NOMO-1 treated with dmso at 0.1 percent for 144 hours (cell line): ENCODE measurements around the gene NOL6.
A peak's percentile ranks its signal among the peaks of the same experiment; 100 is the strongest.

Experiments
- DNase-seq: peaks from one replicate; lab custom pipeline; 2025; ENCODE audit not compliant: unreplicated experiment; lab: John Stamatoyannopoulos, UW

Gene NOL6

GRCh38 chr9:33453286-33453860, 20.4 kb downstream of the NOL6 start:
- no peak for DNase-seq

- peak; percentile 78 for DNase-seq
Measured at GRCh38 chr9:33452828-33453271, 20.9 kb downstream of the NOL6 start.

- DNase-seq, result no peak
Measured at GRCh38 chr9:33450621-33451146, 23.0 kb downstream of the NOL6 start.

GRCh38 chr9:33449715-33450114, 24.0 kb downstream of the NOL6 start:
- DNase-seq, result no peak

- no peak for DNase-seq
Measured at GRCh38 chr9:33447799-33448553, 25.7 kb downstream of the NOL6 start.

- peak; percentile 36 for DNase-seq
Measured at GRCh38 chr9:33446946-33447798, 26.6 kb downstream of the NOL6 start, which contains the start of gene AQP3. TSS of gene AQP3 (minus strand) at chr9:33447593. CDS start at chr9:33447530, 63 bp downstream.

GRCh38 chr9:33446240-33446945, 27.3 kb downstream of the NOL6 start:
- DNase-seq, result no peak

- DNase-seq, result no peak
Measured at GRCh38 chr9:33445389-33446239, 28.1 kb downstream of the NOL6 start.

GRCh38 chr9:33443464-33444154, 30.1 kb downstream of the NOL6 start:
- no peak for DNase-seq

GRCh38 chr9:33443047-33443446, 30.7 kb downstream of the NOL6 start:
- DNase-seq, result no peak

GRCh38 chr9:33442125-33442524, 31.6 kb downstream of the NOL6 start:
- no peak for DNase-seq

- DNase-seq, result no peak
Measured at GRCh38 chr9:33440609-33441008, 33.1 kb downstream of the NOL6 start.

GRCh38 chr9:33440204-33440603, 33.5 kb downstream of the NOL6 start:
- DNase-seq, result no peak

- DNase-seq, result no peak
Measured at GRCh38 chr9:33439731-33440130, 34.0 kb downstream of the NOL6 start.

- DNase-seq, result no peak
Measured at GRCh38 chr9:33438926-33439680, 34.6 kb downstream of the NOL6 start.

GRCh38 chr9:33437898-33438297, 35.8 kb downstream of the NOL6 start:
- DNase-seq, result no peak

GRCh38 chr9:33437205-33437604, 36.5 kb downstream of the NOL6 start:
- DNase-seq, result no peak

GRCh38 chr9:33436445-33436844, 37.3 kb downstream of the NOL6 start:
- DNase-seq, result no peak
